GM21717 (cell line): Measurements from ENCODE around the gene NUDT1.
A peak's percentile ranks its signal among the peaks of the same experiment; 100 is the strongest.

Experiments
- ATAC-seq: cut with Tn5 transposase; IDR thresholded peaks from one replicate; pipeline ENCODE4 v1.9.1; 2021; ENCODE audit warnings: mild to moderate bottlenecking, moderate library complexity; ENCODE audit not compliant: unreplicated experiment

Gene NUDT1

DNA sequence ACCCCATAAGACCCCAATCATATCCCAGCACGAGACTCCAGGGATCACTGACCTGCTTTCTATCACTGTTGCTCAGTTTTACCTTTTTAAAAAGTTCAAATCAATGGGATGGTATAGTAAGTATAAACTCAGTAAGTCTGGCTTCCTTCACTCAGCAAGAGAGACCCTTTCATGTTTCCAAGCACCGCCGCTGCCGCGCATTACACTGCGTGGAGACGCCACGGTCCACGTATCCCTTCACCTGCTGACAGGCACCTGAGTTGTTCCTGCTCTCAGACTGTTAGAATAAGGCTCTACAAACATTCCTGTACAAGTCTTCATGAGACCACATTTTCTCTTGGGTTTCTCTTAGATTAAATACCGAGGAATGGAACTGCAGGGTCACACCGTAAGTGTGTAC, 37.6 kb upstream of the NUDT1 start:
- no peak for ATAC-seq

DNA sequence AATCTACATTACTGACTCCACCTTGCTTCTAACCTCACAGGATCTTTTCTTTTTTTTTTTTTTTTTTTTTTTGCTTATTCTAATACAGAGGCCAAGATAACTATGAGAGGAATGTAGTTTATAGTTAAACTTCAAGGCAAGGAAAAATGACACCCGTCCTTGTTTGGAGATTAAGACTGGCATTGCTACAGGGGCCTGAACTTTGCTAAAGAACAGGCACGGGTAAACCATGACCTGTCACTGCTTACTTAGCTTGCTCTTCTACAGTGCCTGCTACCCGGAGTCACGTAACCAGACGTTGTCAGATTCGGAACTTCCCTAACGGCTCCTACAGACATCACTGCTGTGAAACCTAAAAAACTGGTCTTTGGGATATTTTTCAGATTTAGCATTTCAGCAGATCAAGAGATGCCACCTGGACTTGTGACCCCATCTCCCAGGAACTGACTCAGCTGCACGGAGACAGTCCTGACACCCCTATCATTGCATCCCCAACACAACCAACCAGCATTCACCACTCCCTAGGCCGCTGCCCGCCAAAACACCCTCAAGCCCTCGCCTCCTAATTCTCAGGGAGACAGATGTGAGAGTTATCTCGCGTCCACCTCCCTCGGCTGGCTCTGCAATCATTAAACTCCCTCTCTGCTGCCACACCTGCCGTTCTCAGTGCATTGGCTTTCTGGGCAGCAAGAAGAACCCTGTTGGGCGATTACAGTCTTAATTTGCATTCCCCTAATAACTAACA, 36.8 kb upstream of the NUDT1 start:
- ATAC-seq: no peak

DNA sequence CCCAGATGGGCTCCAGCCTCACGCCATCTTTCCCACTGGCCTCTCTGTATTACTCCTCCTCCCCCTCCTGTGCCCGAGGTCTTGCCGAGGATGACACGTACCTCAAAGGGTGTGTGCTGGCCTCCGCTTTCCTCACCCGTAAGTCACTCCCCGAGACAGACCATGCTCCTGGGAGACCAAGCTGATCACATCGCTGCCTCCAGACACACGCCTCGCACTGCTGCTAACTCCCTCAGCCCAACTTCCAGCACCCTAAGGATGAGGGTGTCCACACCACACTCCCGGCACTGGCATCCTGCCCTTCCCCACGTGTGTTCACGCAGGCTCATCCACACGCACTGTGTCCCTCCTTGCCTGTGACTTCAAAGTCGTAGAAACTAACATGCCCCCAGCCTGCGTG, 33.3 kb upstream of the NUDT1 start:
- no peak for ATAC-seq

DNA sequence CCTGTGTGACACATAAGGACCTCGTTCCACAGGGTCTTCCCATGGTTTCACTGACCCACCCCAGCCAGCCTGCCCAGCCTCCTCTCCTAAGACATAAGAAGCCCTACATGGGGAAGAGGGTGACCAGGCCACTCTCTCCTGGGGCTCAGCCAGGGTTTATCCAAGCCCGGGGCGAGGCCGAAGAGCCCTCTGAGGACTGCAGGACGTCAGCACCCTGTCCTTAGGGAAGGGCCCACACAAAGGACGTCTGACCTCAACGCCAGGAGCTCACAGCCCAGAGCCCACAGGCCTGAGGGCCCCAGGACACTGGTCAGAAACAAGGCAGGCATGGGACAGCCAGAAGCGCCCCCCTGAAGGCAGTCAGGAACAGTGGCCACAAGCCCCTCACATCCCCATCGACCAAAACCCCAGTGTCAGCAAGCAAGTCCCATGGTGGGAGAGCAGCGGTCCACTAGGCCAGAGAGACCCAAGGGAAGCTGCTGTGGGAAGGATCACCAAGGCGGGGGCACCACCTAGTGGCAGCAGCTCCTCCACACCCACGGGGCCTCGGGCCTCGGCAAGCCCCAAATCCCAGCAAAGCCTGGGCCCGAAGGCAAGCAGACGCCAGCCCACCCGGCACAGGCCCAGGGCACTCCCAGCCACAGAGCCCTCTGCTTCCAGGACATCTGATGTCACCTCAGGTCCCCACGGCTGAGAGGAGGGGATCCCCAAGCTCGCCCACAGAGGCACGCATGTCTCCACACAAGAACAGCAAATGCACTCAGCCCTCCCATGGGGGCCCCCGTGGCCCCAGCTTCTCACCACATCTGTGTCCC, 32.7 kb upstream of the NUDT1 start:
- peak; percentile 50 for ATAC-seq

DNA sequence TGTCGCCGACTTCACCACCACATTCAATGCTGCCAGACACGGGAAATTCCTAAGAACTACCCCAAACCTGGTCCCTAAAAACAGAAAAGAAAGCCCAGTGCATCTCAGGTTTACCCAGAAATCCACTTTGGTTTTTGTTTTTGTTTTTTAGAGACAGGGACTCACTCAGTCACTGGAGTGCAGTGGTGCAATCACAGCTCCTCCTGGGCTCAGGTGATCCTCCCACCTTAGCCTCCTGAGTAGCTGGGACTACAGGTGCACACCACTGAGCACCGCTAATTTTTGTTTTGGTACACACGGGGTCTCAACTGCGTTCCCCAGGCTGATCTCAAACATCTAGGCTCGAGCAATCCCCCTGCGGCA, 32.1 kb upstream of the NUDT1 start:
- ATAC-seq: no peak

DNA sequence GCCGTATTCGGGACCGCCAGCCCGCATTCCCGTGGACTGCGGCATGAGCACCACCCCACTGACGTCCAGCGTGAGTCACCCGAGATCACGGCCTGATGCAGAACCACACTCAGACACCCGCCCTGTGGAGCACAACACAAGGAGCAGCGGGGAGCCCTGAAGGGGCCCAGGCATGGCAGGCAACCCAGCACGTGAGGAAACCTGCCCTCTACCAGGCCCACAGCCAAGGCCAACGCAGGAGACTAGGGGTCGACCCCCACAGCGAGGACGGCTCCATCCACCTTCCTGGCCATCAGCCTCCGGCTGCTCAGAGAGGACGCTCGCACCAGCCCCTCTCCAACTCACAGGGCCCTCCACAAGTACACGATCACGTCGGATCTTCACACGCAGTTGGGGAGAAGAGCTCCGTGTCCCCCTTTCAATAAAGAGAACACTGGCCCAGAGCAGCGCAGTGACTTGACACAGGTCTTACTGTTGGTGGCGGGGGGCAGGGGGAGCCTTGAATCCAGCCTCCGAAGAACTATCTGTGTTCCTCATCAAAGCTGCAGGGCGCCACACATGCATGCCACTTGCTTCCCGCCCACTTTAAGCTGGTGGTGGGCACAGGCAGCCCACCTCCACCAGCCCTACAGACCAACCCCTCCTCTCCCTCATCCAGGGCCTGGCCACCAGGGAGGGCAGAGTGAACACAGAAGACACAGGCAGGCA, 31.3 kb upstream of the NUDT1 start:
- no peak for ATAC-seq

DNA sequence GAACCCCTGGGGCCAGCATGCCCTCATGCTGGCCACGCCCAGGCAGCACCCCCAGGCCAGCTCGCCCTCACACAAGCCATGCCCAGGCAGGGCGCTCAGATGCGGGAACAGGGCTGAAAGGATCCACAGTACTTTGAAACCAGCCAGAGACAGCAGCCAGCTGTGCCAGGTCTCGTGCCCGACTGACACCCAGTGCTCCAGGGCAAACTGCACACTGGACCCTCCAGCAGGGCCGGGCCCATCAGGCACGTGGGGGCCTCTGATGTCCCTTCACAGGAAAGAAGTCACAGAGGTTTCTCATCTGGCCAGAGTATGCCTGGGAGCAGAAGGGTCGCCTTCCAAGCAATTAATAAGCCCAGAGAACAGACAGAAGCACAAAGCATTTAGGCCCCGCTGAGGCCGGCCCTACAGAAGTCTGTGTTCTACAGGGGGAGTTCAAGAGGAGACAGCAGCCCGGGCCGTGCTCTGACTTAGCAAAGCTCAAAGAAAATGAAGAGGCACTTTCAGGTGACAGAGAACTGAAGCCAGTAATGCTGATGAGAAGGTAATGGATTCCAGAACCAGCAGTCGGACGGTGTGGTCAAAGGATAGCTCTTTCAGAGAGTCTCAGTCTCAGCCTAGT, 30.7 kb upstream of the NUDT1 start:
- ATAC-seq: no peak

DNA sequence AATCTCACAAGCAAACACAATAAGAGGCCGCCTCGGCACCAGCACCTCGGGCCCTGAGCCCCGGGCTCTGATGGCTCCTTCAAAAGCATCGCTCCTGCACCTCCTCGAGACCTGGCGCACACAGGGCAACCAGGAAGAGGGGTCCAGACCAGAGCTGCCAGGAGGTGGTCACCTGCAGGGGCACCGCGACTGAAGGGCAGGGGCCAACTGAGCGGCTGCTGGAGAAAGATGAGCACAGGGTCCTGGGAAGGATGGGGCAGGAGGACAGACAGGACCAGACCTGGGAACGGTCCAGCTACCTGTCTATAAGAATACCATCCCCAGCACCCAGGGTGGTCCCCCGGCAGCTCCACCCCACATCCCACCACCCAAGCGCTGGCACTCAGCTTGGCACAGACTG, 30.1 kb upstream of the NUDT1 start:
- ATAC-seq: no peak

DNA sequence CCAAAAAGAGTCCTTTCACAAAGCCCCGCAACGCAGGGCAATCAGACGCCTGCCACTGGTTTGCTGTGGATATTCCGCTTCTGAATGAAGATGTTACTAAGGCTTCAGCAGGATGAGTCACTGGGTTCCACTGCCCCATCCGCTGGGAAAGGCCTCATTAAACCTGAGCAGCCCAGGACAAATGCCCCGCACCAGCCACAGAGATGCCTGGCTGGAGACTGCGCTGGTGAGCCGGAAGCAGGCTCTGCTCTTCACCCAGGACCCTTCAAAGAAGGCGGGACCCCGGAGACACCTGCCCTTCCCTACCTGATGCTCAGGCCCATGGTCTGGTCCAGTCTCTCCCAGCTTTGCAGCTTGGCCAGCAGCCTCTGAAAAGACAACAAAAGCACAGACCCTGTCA, 29.1 kb upstream of the NUDT1 start:
- no peak for ATAC-seq

DNA sequence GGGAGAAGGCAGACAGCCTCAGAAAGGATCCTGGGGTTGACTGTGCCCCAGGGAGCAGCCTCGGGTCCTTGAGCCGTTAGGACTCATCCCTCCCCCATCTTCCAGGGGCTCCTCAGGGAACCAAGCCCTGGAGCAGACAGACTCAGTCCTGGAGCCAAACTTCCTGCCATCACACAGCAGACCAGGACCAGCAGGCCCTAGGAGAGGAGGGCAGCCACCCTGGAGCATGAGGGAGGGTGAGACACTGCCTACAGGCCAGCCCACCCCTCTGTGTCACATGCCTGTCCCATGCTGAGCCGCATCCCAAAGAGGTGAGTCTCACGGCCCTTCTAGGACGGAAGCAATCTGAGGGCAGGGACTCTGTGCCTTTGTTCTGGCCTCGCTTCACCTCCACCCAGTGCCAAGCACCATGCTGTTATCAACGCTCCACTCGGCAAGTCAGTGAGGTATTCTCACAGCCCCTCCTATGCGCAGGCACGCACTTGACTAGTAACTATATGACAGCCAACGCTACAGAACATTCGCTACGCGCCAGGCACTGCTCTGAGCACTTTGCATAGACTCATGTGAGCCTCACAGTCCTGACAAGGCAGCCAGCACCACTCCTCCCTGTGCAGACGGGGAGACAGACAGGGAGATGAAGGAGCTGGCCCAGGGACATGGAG, 28.3 kb upstream of the NUDT1 start:
- no peak for ATAC-seq

DNA sequence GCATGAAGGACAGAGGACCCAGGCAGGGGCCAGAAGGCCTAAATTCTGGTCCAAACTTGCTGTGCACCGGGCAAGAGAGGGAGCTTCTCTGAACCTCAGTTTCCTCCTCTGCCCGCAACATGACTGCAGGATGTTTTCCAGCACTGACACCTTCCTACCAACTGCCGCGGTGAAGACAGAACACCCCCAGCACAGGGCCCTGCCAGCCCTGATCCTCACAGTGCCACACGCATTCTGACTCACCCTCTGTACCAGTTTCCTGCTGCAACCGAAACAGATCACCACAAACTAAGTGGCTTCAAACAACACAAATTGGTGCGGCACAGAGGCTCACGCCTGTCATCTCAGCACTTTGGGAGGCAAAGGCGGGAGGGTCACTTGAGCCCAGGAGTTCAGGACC, 27.4 kb upstream of the NUDT1 start:
- no peak for ATAC-seq

DNA sequence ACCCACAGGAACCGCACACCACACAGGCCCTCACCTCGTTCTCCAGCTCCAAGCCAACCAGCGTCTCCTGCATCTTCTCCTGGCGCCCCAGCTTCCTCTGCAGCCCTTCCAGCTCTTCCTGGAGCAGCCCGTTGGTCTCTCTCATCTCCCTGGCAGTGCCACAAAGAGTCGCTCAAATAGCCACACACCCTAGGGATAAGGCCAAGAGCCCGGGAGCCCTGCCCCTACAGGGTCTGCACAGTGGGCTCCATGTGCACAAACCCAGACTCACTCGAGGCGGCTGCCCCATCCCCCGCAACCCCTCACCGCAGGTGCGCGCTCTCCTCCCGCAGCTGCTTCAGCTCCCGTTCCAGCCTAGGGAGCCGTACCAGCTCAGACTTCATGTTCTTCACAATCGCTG, 26.2 kb upstream of the NUDT1 start:
- no peak for ATAC-seq

DNA sequence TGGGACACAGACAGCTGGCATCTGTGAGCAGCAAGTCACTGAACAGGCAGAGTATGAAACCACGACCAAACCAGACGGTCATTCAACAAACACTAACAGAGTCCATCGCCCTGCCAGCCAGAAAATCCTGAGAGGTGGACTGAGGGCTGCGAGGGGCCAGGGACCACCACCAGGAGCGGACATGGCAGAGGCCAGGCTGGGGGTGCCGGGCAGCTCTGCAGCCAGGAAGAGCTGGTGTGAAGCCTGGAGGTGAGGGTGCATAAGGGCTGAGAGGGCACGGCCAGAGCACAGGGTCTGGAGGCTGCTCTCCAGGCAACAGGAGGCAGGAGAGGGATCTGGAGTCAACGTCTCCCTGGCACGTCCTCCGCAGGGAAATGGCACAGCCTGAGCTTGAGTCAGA, 24.8 kb upstream of the NUDT1 start:
- no peak for ATAC-seq

DNA sequence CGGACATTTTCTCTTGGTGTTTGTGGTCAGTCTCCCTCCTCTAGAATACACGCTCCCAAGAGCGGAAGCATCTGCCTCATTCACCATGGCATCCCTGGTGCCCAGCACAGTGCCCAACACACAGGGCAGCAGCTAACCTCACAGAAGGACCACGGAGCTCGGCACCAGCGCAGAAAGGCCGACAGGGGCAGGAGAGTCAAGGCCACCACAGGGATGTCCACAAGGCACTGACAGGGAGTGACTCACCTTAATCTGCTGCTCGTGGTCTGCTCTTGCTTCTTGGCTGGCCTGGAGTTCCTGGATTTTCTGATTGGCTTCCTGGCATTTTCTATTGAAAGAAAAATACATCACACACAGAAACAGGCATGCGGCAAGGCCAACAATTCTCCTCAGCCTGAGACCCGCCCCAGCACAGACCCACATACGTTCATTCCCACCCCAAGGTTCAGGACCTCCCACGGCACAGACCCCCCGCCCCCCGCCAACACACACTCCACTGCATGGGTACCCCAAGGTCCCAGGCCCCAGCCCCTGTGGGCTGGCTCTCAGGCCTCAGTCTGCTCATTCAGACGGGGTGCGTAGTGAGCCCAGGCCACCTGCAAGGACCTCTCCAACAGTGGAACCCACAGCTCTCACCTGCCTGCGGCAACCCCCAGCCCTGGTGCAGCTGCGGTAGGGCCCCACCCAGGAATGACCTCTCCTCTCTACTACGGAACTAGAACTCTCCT, 24.1 kb upstream of the NUDT1 start:
- ATAC-seq: no peak

DNA sequence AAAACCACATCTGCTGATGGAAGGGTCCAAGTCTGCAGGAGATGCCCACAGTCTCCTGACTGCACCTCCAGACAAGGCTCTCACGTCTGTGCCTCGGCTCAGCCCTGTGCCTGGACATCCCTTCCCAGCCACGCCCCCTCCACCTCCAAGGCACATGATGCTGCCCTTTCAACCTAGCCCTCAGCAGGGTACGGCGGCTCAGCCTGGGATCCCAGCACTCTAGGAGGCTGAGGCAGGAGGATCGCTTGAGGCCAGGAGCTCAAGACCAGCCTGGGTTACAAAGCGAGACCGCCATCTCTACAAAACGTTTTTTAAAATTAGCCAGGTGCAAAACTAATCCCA, 23.6 kb upstream of the NUDT1 start:
- no peak for ATAC-seq

DNA sequence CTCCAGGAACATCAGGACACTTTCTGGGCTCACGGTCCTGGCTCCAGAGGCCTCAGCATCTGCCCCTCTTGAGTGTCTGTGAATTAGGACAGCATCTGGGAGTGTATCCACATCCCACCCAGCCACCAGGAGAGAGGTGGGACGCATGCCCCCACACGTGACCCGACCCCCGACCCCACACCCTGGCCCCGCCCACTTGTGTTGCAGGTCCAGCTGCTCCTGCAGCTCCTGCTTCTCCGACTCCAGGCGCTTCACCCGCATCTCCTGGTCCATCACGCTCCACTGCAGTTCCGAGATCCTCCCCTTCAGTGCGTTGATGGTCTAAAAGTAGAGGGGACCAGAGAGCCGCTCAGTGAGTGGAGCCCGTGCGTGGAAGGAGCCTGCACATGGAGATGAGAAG, 22.9 kb upstream of the NUDT1 start:
- ATAC-seq: no peak

DNA sequence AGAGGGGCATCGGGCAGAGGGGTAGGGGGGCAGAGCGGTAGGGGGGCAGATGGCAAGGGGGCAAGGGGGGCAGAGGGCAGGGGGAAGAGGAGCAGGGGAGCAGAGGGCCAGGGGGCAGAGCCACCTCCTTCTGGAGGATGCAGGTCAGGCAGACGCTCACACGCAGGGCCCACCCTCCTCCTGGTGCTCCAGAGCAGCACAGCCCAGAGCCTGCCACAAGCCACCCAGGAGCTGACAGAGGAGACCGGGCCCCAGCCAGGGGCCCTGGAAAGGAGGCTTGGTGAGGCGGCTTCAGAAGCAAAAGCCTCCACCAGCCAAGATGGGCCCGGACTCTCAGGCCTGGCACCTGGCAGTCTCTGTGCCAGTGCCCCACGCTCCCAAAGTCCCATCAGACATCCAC, 22.4 kb upstream of the NUDT1 start:
- ATAC-seq: no peak

DNA sequence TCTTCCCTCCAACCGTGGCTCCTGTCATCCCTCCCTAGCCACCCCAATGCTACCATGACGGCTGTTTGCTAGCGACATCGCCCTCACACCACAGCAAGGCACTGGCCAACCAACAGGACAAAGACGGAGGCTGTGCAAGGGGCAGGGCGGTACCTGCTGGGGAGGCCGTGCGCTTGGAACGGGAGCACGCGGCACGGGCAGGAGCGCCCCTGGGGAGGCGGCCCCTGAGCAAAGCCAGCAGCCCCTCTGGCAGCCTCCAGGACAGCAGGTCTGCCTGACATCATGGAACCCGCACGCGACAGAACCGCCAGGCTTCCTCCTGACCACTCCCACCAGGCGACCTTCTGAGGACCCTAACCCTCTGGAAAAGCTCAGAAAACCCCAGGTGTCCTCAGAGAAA, 22.0 kb upstream of the NUDT1 start:
- ATAC-seq: no peak

DNA sequence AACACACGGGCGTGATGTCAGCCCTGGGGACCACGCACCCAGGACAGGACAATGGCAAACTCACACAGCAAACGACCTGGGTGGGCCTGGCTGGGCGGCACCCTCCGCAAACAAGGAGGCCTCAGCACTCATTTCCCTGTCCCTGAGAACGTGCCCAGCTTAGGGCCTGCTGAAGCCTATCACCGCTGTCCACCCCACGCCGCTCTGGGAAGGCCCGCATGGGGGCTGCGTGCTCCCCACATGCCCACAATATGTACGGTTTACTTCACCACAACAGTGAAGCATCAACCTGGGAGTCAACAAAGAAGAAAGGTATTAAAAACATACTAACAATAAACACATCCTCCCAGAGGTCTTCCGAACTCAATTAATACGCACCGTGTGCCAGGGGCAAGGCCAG, 21.5 kb upstream of the NUDT1 start:
- no peak for ATAC-seq

DNA sequence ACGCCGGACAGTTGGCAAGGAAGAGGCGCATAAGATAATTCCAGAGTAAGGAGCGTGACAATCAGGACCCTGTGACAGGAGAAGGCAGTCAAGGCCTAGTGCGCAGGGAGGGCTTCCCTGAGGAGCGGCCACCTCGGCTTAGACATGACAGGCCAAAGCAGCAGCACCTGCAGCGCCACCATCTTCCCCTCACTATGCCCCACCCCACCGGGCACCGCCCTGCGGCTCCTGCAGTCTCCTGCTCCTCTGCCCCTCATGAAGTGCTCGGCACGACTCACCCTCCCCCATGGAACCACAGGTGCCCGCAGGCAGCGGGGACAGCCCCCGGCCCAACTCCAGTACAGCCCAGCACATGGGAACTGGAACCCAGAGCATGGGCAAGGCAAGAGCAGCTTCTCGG, 21.1 kb upstream of the NUDT1 start:
- ATAC-seq: no peak

DNA sequence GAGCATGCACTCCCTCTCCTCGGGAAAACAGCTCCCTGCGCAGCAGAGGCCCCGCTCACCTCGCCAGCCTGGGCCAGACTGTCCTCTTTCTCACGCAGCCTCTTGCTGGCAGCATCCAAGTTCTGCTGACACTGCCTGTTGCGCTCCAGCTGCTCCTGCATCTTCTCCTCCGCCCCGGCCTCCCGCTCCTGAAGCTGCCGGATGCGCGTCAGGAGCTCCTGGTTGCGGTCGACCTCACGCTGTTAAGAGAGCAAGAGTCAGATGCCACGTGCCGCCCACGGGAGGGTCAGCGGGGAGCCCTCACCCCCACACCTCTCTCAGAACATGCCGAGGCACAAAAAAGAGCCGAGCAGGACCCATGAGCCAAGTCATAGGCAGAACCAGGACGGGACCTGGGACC, 19.5 kb upstream of the NUDT1 start:
- no peak for ATAC-seq
